B cell (primary cell): ENCODE results near the gene ELF1. TPM values are rescaled to one million over a fixed set of nuclear protein-coding genes. Genes with fewer than 3 reads are reported as not detected.

Experiments
- ATAC-seq: fragments of 200-7000 bp; cut with Tn5 transposase; one replicate; pipeline ENCODE4 v1.10.0; 2021; ENCODE audit warnings: low read depth, mild to moderate bottlenecking, moderate number of reproducible peaks, moderate library complexity
- CTCF ChIA-PET: fragments of 350-600 bp; sonication (Branson Sonifier 250); formaldehyde crosslinking; loops from one replicate; lab custom pipeline; 2021; ENCODE audit warnings: antibody characterized with exemption, inconsistent platforms; lab: Charles Lee
- POLR2A ChIA-PET: fragments of 350-600 bp; sonication (Branson Sonifier 250); formaldehyde crosslinking; loops from one replicate; lab custom pipeline; 2021; ENCODE audit warnings: antibody characterized with exemption; lab: Charles Lee
- DNase-seq: peaks from one replicate; pipeline ENCODE4 v3.0.0; 2013
- H2AFZ ChIP-seq: 2 replicates; pipeline ENCODE4 v1.6.1; 2012; ENCODE audit warnings: mild to moderate bottlenecking, low read depth, low read length; ENCODE audit not compliant: insufficient read depth, poor library complexity, severe bottlenecking
- H3K27ac ChIP-seq, 2 donors: 1 replicate in 1 of 2; 2 replicates in 1 of 2; pipeline ENCODE4 v1.5.1; 2012 to 2013; ENCODE audit warnings: low read length in 2 of 2, mild to moderate bottlenecking in 2 of 2, moderate library complexity in 1 of 2
- H3K27me3 ChIP-seq, 4 experiments: fragments of 200-600 bp in 1 of 4; sonication (generic) in 1 of 4; replicated peaks in 1 of 4; 1 replicate in 2 of 4; 2 replicates in 2 of 4; pipeline versions ENCODE4 v1.6.1 to v1.7.0; 2013 to 2016; ENCODE audit warnings: low read length in 3 of 4, mild to moderate bottlenecking in 2 of 4, mixed read lengths in 1 of 4, moderate library complexity in 1 of 4; ENCODE audit not compliant: insufficient read depth in 4 of 4, control insufficient read depth in 3 of 4; ENCODE audit errors: control extremely low read depth in 1 of 4
- H3K36me3 ChIP-seq, 2 experiments: replicated peaks in 1 of 2; 1 replicate in 1 of 2; 2 replicates in 1 of 2; pipeline versions ENCODE4 v1.6.1 to v1.7.1; 2013; ENCODE audit warnings: low read length in 1 of 2; ENCODE audit not compliant: insufficient read depth in 2 of 2, control insufficient read depth in 1 of 2; ENCODE audit errors: control extremely low read depth in 1 of 2, extremely low read depth in 1 of 2
- H3K4me1 ChIP-seq, 2 donors: fragments of 200-600 bp in 1 of 2; sonication (generic) in 1 of 2; 1 replicate in 1 of 2; 2 replicates in 1 of 2; pipeline versions ENCODE4 v1.5.1 to v1.6.1; 2013 to 2017; ENCODE audit warnings: low read length in 2 of 2; ENCODE audit not compliant: control insufficient read depth in 2 of 2, insufficient read depth in 2 of 2
- H3K4me2 ChIP-seq: replicated peaks from 2 replicates; pipeline ENCODE3; 2012; ENCODE audit warnings: mild to moderate bottlenecking, low read depth, low read length; ENCODE audit not compliant: poor library complexity, severe bottlenecking
- H3K4me3 ChIP-seq, 5 experiments: fragments of 200-600 bp in 1 of 5; sonication (generic) in 1 of 5; 1 replicate in 3 of 5; 2 replicates in 2 of 5; pipeline versions ENCODE4 v1.5.1 to v1.7.0; 2011 to 2016; ENCODE audit warnings: low read length in 4 of 5, mild to moderate bottlenecking in 4 of 5, low read depth in 2 of 5, control low read depth in 1 of 5, moderate library complexity in 1 of 5; ENCODE audit not compliant: insufficient read depth in 1 of 5; ENCODE audit errors: control extremely low read depth in 1 of 5, extremely low read depth in 1 of 5
- H3K79me2 ChIP-seq: fragments of 200-600 bp; sonication (generic); one replicate; pipeline ENCODE4 v1.6.0; 2016; ENCODE audit warnings: low read length; ENCODE audit not compliant: control insufficient read depth, insufficient read depth
- H3K9ac ChIP-seq: fragments of 200-600 bp; sonication (generic); 2 replicates; pipeline ENCODE4 v1.6.1; 2017; ENCODE audit warnings: mild to moderate bottlenecking, low read length, moderate library complexity
- H3K9me3 ChIP-seq, 3 donors: one replicate each; pipeline versions ENCODE4 v1.6.1 to v1.7.1; 2013; ENCODE audit warnings: low read length in 2 of 3; ENCODE audit not compliant: control insufficient read depth in 2 of 3, insufficient read depth in 1 of 3; ENCODE audit errors: control extremely low read depth in 1 of 3
- H4K20me1 ChIP-seq: 2 replicates; pipeline ENCODE4 v1.6.0; 2012; ENCODE audit warnings: mild to moderate bottlenecking, low read length; ENCODE audit not compliant: insufficient read depth, control insufficient read depth, poor library complexity, severe bottlenecking
- H3K27ac Mint-ChIP-seq: one replicate; pipeline ENCODE4 v1.8.0; 2021; ENCODE audit warnings: mixed read lengths
- H3K27me3 Mint-ChIP-seq: one replicate; pipeline ENCODE4 v1.8.0; 2021; ENCODE audit warnings: mixed read lengths
- H3K4me1 Mint-ChIP-seq: one replicate; pipeline ENCODE4 v1.8.0; 2021; ENCODE audit warnings: mixed read lengths
- H3K4me3 Mint-ChIP-seq: one replicate; pipeline ENCODE4 v1.8.0; 2021; ENCODE audit warnings: mixed read lengths
- H3K9me3 Mint-ChIP-seq: one replicate; pipeline ENCODE4 v1.8.0; 2022; ENCODE audit warnings: mixed read lengths; ENCODE audit not compliant: insufficient read depth
- EZH2 ChIP-seq: IDR thresholded peaks from 2 replicates; pipeline ENCODE4 v1.6.1; 2012; ENCODE audit warnings: borderline replicate concordance, low read depth, mild to moderate bottlenecking, moderate library complexity, low read length; ENCODE audit not compliant: insufficient read depth, poor library complexity, severe bottlenecking
- WGBS: methylation state at CpG from one replicate; pipeline ENCODE4 v1.1.5; 2013; ENCODE audit warnings: missing lambda C conversion rate; ENCODE audit not compliant: insufficient coverage; 5-methylcytosine and 5-hydroxymethylcytosine counted together
- intact Hi-C: fragments of 100-400 bp; cut with micrococcal nuclease; formaldehyde crosslinking; loops from one replicate; pipeline ENCODE4 v1.10.0; 2022
- polyA plus RNA-seq: library from polyadenylated mRNA; depleted of rRNA; stranded (reverse); fragments of >200 nt; gene quantifications from 2 replicates; pipeline ENCODE4 v1.2.3, GENCODE V29; 2012
- total RNA-seq, 2 donors: library from RNA; stranded (reverse); fragments of 120-200 nt in 1 of 2; gene quantifications; 1 replicate in 1 of 2; 2 replicates in 1 of 2; pipeline versions ENCODE4 v1.2.3 to v1.2.4, GENCODE V29; 2013 to 2022
- TF ChIP-seq, protein P1 (sequence below): fragments of 200-600 bp; IDR thresholded peaks from one replicate; pipeline ENCODE4 v1.8.0; 2022; ENCODE audit warnings: antibody characterized with exemption, mild to moderate bottlenecking

Gene ELF1
- total and polyA plus RNA-seq, 2 donors (not counting 1 experiment from before 2014, with no cell fraction given), result 62.0 to 186 TPM

GRCh38 chr13:40963927-40964326, 55.2 kb downstream of the ELF1 start:
- no peaks in the 10 kb centered on the region for H3K9me3 ChIP-seq
- H3K9me3 Mint-ChIP-seq, result no peaks in the 10 kb centered on the region
- WGBS, result no CpG with 5 or more reads among the region's 1 CpG
- ATAC-seq (no peak), DNase-seq (no peak)
- ChIA-PET POLR2A (no interaction called here), CTCF (interaction anchor here (1.3 to 3.7 kb wide), 2 partner anchors 11 to 15 kb away, joined by 4 to 16 read pairs; no protein-coding TSS in a partner anchor)
- peak overlapping the region; percentile 3 for H3K4me2 ChIP-seq
- peak overlapping the region; percentile 46 for H3K27ac Mint-ChIP-seq
- no peak overlapping the region for H3K9ac ChIP-seq
- TF ChIP-seq, protein P1, sequence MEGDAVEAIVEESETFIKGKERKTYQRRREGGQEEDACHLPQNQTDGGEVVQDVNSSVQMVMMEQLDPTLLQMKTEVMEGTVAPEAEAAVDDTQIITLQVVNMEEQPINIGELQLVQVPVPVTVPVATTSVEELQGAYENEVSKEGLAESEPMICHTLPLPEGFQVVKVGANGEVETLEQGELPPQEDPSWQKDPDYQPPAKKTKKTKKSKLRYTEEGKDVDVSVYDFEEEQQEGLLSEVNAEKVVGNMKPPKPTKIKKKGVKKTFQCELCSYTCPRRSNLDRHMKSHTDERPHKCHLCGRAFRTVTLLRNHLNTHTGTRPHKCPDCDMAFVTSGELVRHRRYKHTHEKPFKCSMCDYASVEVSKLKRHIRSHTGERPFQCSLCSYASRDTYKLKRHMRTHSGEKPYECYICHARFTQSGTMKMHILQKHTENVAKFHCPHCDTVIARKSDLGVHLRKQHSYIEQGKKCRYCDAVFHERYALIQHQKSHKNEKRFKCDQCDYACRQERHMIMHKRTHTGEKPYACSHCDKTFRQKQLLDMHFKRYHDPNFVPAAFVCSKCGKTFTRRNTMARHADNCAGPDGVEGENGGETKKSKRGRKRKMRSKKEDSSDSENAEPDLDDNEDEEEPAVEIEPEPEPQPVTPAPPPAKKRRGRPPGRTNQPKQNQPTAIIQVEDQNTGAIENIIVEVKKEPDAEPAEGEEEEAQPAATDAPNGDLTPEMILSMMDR, result no peak
- no peak for TF ChIP-seq EZH2
- H3K27me3 Mint-ChIP-seq, result no peaks in the 10 kb centered on the region
- peaks cover 85% of the 10 kb centered on the region for H4K20me1 ChIP-seq
- H3K4me1 Mint-ChIP-seq, result peaks cover 83% of the 10 kb centered on the region
- no peaks in the 10 kb centered on the region for H3K27me3 ChIP-seq
- peaks cover 4 to 7% of the 10 kb centered on the region in 2 experiments for H3K36me3 ChIP-seq
- H3K79me2 ChIP-seq, result peaks cover 100% of the 10 kb centered on the region
- intact Hi-C loops, result no loop called here
- no peak overlapping the region for H3K4me3 ChIP-seq
- H2AFZ ChIP-seq, result no peak overlapping the region
- peak overlapping the region in 1 of 2 donors; percentile 54 for H3K27ac ChIP-seq
- H3K4me3 Mint-ChIP-seq, result peak overlapping the region; percentile 12
- peaks cover 73 to 86% of the 10 kb centered on the region in 2 donors for H3K4me1 ChIP-seq

- Histone ChIP-seq H3K4me3 (peak overlapping the region in 3 of 5 experiments; percentile 25 to 58 (median 34)), H3K27me3 (no peaks in the 10 kb centered on the region), H3K9ac (peak overlapping the region; percentile 44), H2AFZ (no peak overlapping the region), H3K4me2 (peak overlapping the region; percentile 61), H3K27ac (peak overlapping the region; percentile 65 to 68), H3K36me3 (peaks cover 17 to 20% of the 10 kb centered on the region in 2 experiments), H3K79me2 (peaks cover 98% of the 10 kb centered on the region), H4K20me1 (peaks cover 80% of the 10 kb centered on the region), H3K9me3 (no peaks in the 10 kb centered on the region), H3K4me1 (peaks cover 59 to 65% of the 10 kb centered on the region in 2 donors)
- intact Hi-C loops, result loop anchor here (2.0 kb wide), 1 partner anchor 13 kb away; no protein-coding TSS in a partner anchor
- TF ChIP-seq, protein P1, result no peak
- no peak for TF ChIP-seq EZH2
- ChIA-PET POLR2A (interaction anchor here (1.9 kb wide), 1 partner anchor 39 kb away, joined by 6 read pairs; no protein-coding TSS in a partner anchor), CTCF (interaction anchor here (0.7 to 1.9 kb wide), 7 partner anchors 10 to 58 kb away, joined by 3 to 12 read pairs (median 3); partner anchors contain the start of gene ELF1)
- H3K4me1 Mint-ChIP-seq, result peaks cover 78% of the 10 kb centered on the region
- H3K9me3 Mint-ChIP-seq, result no peaks in the 10 kb centered on the region
- ATAC-seq (no peak), DNase-seq (no peak)
- peak overlapping the region; percentile 66 for H3K4me3 Mint-ChIP-seq
- peak overlapping the region; percentile 66 for H3K27ac Mint-ChIP-seq
- WGBS, result no CpG with 5 or more reads among the region's 1 CpG
- H3K27me3 Mint-ChIP-seq, result no peaks in the 10 kb centered on the region
Measured at GRCh38 chr13:40961826-40962225, 57.3 kb downstream of the ELF1 start.
